ENCODE data around the gene KDM2B. TPM values are rescaled to one million over a fixed set of nuclear protein-coding genes. Genes with fewer than 3 reads are reported as not detected.

Gene KDM2B
- total RNA-seq, 4 donors from 2014 or later = 14.8 to 27.0 (median 16.7) TPM

GRCh38 chr12:121560392-121561008 lies 20.3 kb downstream of the KDM2B start:
- ATAC-seq (ENCODE audit: low FRiP score) = no peak
- DNase-seq (ENCODE audit: low spot score) = no peak
- TF ChIP-seq, protein P1, sequence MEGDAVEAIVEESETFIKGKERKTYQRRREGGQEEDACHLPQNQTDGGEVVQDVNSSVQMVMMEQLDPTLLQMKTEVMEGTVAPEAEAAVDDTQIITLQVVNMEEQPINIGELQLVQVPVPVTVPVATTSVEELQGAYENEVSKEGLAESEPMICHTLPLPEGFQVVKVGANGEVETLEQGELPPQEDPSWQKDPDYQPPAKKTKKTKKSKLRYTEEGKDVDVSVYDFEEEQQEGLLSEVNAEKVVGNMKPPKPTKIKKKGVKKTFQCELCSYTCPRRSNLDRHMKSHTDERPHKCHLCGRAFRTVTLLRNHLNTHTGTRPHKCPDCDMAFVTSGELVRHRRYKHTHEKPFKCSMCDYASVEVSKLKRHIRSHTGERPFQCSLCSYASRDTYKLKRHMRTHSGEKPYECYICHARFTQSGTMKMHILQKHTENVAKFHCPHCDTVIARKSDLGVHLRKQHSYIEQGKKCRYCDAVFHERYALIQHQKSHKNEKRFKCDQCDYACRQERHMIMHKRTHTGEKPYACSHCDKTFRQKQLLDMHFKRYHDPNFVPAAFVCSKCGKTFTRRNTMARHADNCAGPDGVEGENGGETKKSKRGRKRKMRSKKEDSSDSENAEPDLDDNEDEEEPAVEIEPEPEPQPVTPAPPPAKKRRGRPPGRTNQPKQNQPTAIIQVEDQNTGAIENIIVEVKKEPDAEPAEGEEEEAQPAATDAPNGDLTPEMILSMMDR (IDR thresholded peaks at IDR 0.05) = no peak

DNA sequence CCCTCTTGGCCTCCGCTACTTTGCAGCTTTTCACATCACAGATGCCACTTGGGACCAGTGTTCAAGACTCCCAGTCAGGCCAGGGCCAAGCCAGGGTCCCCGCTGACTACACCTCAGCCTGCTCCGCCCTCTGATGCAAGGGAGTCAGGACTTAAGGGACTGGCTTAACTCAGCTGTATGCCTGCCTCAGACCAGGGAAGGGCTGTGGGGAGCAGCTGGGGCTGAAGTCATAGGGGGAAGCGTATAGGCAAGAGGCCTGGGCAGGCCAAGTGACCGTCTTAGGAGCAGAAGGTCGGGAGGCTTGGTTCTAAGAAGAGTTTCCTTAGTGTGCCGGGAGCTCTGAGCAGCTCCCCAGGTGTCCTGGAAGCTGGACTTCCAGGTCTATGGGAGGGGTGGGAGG lies 21.9 kb downstream of the KDM2B start:
- ATAC-seq (ENCODE audit: low FRiP score) = no peak
- no peak for DNase-seq (ENCODE audit: low spot score)
- TF ChIP-seq, protein P1 (IDR thresholded peaks at IDR 0.05) = no peak

DNA sequence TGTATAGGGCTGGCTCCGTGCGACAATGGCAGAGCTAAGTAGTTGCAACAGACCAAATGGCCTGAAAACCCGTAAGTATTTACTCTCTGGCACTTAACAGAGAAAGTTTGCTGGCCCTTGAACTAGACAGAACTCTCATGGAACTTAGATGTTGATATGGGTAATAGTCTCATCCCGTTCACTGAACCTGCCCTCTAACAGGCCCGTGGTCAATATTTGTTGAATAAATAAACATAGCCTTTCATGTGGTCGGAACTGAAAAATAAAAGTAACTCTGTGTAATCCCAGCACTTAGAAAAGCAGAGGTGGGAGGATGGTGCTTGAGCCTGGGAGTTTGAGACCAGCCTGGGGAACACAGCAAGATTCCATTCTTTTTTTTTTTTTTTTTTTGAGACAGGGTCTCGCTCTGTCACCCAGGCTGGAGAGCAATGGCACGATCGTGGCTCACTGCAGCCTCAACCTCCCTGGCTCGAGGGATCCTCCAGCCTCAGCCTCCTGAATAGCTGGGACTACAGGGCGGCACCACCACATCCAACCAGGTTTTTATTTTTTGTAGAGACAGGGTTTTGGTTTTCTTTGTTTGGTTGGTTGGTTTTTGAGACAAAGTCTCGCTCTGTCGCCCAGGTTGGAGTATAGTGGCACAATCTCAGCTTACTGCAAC lies 29.7 kb downstream of the KDM2B start:
- ATAC-seq (ENCODE audit: low FRiP score) (no peak), DNase-seq (ENCODE audit: low spot score) (no peak)
- TF ChIP-seq, protein P1 (IDR thresholded peaks at IDR 0.05) = no peak

DNA sequence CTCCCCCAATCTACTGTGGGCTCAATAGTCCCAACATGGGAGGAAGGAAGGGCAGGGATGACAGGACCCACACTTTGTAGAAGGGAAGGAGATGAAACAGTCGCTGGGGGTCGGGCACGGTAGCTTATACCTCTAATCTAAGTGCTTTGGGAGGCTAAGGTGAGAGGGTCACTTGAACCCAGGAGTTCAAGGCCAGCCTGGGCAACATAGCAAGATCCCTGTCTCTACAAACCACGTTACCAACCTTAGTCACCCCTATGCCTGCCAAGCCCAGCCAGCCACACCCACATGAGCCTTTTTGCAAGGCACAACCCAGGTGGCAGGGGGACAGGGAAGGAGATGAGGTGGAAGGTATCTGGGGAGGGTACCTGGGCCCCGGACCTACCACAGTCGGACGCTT lies 31.7 kb downstream of the KDM2B start:
- DNase-seq (ENCODE audit: low spot score) (no peak), ATAC-seq (ENCODE audit: low FRiP score) (no peak)
- TF ChIP-seq, protein P1 (IDR thresholded peaks at IDR 0.05) = no peak

GRCh38 chr12:121545480-121545879 lies 35.3 kb downstream of the KDM2B start:
- TF ChIP-seq, protein P1 (IDR thresholded peaks at IDR 0.05) = no peak
- no peak for ATAC-seq (ENCODE audit: low FRiP score)
- no peak for DNase-seq (ENCODE audit: low spot score)

GRCh38 chr12:121543786-121544185 lies 37.0 kb downstream of the KDM2B start:
- DNase-seq (ENCODE audit: low spot score) (no peak), ATAC-seq (ENCODE audit: low FRiP score) (no peak)
- TF ChIP-seq, protein P1 (IDR thresholded peaks at IDR 0.05) = no peak

- ATAC-seq (ENCODE audit: low FRiP score) = no peak
- DNase-seq (ENCODE audit: low spot score) = no peak
- TF ChIP-seq, protein P1 (IDR thresholded peaks at IDR 0.05) = no peak
Observed at GRCh38 chr12:121539908-121540307, 40.9 kb downstream of the KDM2B start.

Measured in omental fat pad (tissue), 4 donors.